T-helper 2 cell treated with Interferon-gamma antibody and Interleukin-4, amounts not matched to agents 5 μg/mL and 100 μg/mL, for 36 hours (primary cell): Measurements from ENCODE around the gene DCPS.
"Not testable (repeated sequence)": the region's sequence is repeated elsewhere in the genome, so short reads cannot be mapped to it uniquely, and the experiment has no call there.

Experiments used
- DNase-seq: peaks from one replicate; pipeline ENCODE4 v3.0.0; 2021; ENCODE audit warnings: low spot score
- H3K27ac Mint-ChIP-seq: one replicate; pipeline ENCODE4 v1.8.0; 2021; ENCODE audit warnings: mild to moderate bottlenecking, mixed read lengths
- H3K27me3 Mint-ChIP-seq: one replicate; pipeline ENCODE4 v1.8.0; 2021; ENCODE audit warnings: low read depth, mixed read lengths
- H3K36me3 Mint-ChIP-seq: one replicate; pipeline ENCODE4 v1.8.0; 2021; ENCODE audit warnings: low read depth, mixed read lengths
- H3K4me1 Mint-ChIP-seq: one replicate; pipeline ENCODE4 v1.8.0; 2021; ENCODE audit warnings: low read depth, mixed read lengths
- H3K4me3 Mint-ChIP-seq: one replicate; pipeline ENCODE4 v1.8.0; 2022; ENCODE audit warnings: mild to moderate bottlenecking, moderate library complexity, mixed read lengths
- H3K9me3 Mint-ChIP-seq: one replicate; pipeline ENCODE4 v1.8.0; 2021; ENCODE audit warnings: mixed read lengths

DCPS gene

DNA sequence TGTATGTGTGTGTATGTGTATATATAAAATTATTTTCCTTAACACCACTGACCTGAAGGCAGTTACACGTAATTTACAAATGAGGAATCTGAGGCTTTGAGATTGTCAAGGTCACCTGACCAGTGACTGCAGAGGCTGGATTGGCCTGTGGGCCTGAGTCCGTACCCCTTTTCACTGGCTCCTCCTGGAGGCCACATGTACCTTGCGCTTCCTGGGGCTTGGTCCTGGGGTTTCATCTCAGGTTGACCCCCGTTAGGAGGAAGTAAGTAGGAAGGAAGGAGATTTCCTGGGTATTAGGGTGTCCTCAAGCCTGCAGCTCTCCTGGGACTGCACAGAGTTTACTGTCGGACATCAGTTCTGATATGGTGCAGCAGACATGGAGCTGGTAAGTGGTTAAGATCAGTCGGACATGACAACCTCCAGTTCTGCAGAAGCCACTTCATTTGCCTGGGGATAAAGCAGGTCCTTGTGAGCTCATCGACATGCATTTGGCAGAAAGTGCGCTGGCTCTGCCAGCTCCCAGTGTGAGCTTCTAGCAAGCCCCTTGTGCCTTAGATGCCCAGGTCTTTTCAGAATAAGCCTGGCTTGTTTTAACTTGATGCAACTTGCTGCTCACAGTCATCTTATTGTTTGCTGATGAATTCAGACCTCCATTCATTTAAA lies 88.2 kb downstream of the DCPS start:
- no peak for DNase-seq
- Mint-ChIP-seq H3K27ac (no peak overlapping the region), H3K9me3 (no peaks in the 10 kb centered on the region), H3K36me3 (no peaks in the 10 kb centered on the region), H3K4me3 (no peak overlapping the region), H3K4me1 (peaks cover 1% of the 10 kb centered on the region), H3K27me3 (no peaks in the 10 kb centered on the region)

DNA sequence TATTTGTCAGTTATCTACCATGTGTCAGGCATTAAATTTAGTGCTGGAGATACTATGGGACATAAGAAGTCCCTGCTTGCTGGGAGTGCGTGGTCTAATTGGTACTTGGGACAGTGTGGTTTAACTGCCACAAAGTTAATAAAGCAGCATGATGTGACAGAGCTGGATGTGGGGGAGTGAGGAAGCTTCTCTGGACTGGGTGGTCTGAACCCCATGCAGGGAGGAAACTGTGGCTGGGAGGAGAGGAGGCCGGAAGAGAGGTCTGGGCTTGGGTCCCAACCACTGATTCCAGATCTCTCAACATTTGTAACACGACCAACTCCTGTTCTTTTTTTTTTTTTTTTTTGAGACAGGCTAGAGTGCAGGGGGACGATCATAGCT lies 88.8 kb downstream of the DCPS start:
- no peaks in the 10 kb centered on the region for H3K36me3 Mint-ChIP-seq

DNA sequence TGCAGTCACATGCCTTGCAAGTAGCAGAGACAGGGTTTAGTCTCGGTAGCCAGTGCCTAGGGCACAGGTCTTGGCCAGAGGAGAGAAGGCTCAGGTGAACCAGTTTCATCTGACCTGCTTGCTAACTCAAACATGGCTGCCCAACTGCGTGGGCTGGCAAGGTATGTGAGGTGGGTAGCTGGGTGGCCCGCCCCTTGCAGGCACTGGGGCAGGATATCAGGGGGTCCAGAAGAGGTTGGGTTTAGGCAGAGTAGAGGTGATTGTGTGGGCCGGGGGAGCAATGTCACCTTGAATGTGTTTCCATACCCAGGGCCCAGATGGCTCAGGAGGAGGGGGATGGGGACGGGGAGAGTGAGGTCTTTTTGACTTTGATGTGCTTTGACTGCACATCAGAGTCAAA lies 89.3 kb downstream of the DCPS start:
- peaks cover 1% of the 10 kb centered on the region for H3K4me1 Mint-ChIP-seq
- H3K27me3 Mint-ChIP-seq: no peaks in the 10 kb centered on the region
- no peaks in the 10 kb centered on the region for H3K36me3 Mint-ChIP-seq
- no peak for DNase-seq
- no peak overlapping the region for H3K27ac Mint-ChIP-seq
- H3K9me3 Mint-ChIP-seq: no peaks in the 10 kb centered on the region
- no peak overlapping the region for H3K4me3 Mint-ChIP-seq

More for the DNA sequence above, 88.8 kb downstream of the DCPS start:
- no peak for DNase-seq
- H3K27me3 Mint-ChIP-seq: no peaks in the 10 kb centered on the region
- H3K4me1 Mint-ChIP-seq: peaks cover 1% of the 10 kb centered on the region
- no peak overlapping the region for H3K27ac Mint-ChIP-seq
- no peak overlapping the region for H3K4me3 Mint-ChIP-seq
- no peaks in the 10 kb centered on the region for H3K9me3 Mint-ChIP-seq

DNA sequence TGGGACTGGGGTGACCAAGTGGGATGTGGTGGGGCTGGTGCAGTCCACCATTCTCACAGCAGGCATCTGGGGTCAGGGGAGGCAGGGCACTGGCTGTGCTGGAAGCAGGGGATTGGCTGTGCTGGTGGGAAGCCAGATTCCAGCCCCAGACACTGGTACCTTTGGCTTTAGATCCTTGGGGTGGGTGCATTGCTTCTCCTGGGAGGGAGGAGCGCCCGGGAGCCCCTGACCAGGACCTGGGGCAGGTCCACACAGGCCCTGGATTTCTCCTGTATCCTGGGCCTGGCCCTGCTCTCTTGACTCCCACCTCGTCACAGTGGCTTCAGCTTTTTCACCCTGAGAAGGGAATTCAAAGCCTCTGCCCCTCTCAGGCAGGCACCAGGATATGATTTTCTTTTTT lies 90.2 kb downstream of the DCPS start:
- no peaks in the 10 kb centered on the region for H3K9me3 Mint-ChIP-seq
- H3K4me3 Mint-ChIP-seq: no peak overlapping the region
- H3K27me3 Mint-ChIP-seq: no peaks in the 10 kb centered on the region
- H3K27ac Mint-ChIP-seq: no peak overlapping the region
- no peaks in the 10 kb centered on the region for H3K36me3 Mint-ChIP-seq
- H3K4me1 Mint-ChIP-seq: peaks cover 1% of the 10 kb centered on the region
- no peak for DNase-seq

DNA sequence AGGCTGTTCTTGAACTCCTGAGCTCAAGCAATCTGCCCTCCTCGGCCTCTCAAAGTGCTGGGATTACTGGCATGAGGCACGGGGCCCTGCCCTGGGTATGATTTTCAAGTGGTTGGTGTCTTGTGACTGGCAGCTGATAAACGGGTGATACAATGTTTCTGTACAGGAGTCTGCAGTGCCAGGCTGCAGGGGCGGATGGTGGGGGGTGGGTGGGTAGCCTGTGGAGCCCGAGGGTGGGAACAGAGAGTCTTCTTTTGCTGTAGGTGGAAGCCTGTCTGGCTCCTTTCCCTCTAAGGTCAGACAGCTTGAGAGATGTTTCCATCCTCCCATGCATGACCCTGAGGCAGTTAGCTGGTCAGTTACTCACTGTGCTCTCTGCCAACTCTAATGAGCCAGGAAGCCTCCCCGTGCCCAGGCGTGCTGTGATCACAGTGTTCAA lies 90.8 kb downstream of the DCPS start:
- H3K27me3 Mint-ChIP-seq, DNase-seq, H3K36me3 Mint-ChIP-seq, H3K4me3 Mint-ChIP-seq, H3K9me3 Mint-ChIP-seq, H3K27ac Mint-ChIP-seq, H3K4me1 Mint-ChIP-seq: not testable (repeated sequence)
